H9 (cell line): Measurements from ENCODE around the gene SLC39A1. TPM values are rescaled to one million over a fixed set of nuclear protein-coding genes. Genes with fewer than 3 reads are reported as not detected.

Experiments
- DNase-seq: peaks from one replicate; pipeline ENCODE4 v3.0.0-alpha.2; 2017
- H2AFZ ChIP-seq: one replicate; pipeline ENCODE4 v1.6.1; 2013; ENCODE audit warnings: mild to moderate bottlenecking, low read length, control low read depth, moderate library complexity
- H2AK5ac ChIP-seq: 2 replicates; pipeline ENCODE4 v1.6.1; 2013; ENCODE audit warnings: low read length, control low read depth, mixed read lengths; ENCODE audit not compliant: insufficient read length
- H2BK120ac ChIP-seq: one replicate; pipeline ENCODE4 v1.6.1; 2013; ENCODE audit warnings: low read depth, mild to moderate bottlenecking, low read length, control low read depth, inconsistent platforms; ENCODE audit not compliant: poor library complexity, severe bottlenecking
- H2BK12ac ChIP-seq: 2 replicates; pipeline ENCODE4 v1.6.1; 2013; ENCODE audit warnings: low read length, control low read depth, mixed read lengths, low read depth; ENCODE audit not compliant: insufficient read length
- H2BK15ac ChIP-seq: 2 replicates; pipeline ENCODE4 v1.6.1; 2013; ENCODE audit warnings: low read depth, low read length, control low read depth
- H2BK20ac ChIP-seq: one replicate; pipeline ENCODE4 v1.6.1; 2013; ENCODE audit warnings: low read depth, mild to moderate bottlenecking, low read length, control low read depth, inconsistent platforms; ENCODE audit not compliant: poor library complexity, severe bottlenecking
- H2BK5ac ChIP-seq: 2 replicates; pipeline ENCODE4 v1.6.1; 2013; ENCODE audit warnings: low read length, control low read depth, mixed read lengths; ENCODE audit not compliant: insufficient read length
- H3K14ac ChIP-seq: 2 replicates; pipeline ENCODE4 v1.6.1; 2013; ENCODE audit warnings: low read length, control low read depth; ENCODE audit not compliant: insufficient read depth
- H3K18ac ChIP-seq: 2 replicates; pipeline ENCODE4 v1.6.1; 2013; ENCODE audit warnings: low read depth, mild to moderate bottlenecking, mixed read lengths, low read length, control low read depth; ENCODE audit not compliant: insufficient read length
- H3K23ac ChIP-seq: 2 replicates; pipeline ENCODE4 v1.6.1; 2013; ENCODE audit warnings: low read length, control low read depth, mixed read lengths, low read depth; ENCODE audit not compliant: insufficient read length
- H3K23me2 ChIP-seq: 2 replicates; pipeline ENCODE4 v1.6.1; 2013; ENCODE audit warnings: low read depth, mild to moderate bottlenecking, mixed read lengths, low read length, control low read depth; ENCODE audit not compliant: insufficient read length, poor library complexity, severe bottlenecking
- H3K27ac ChIP-seq: 2 replicates; pipeline ENCODE4 v1.5.1; 2013; ENCODE audit warnings: low read length, control low read depth, mixed read lengths, low read depth; ENCODE audit not compliant: insufficient read length
- H3K27me3 ChIP-seq: 2 replicates; pipeline ENCODE4 v1.6.1; 2013; ENCODE audit warnings: low read length, control low read depth, inconsistent platforms; ENCODE audit not compliant: insufficient read depth
- H3K4ac ChIP-seq: 2 replicates; pipeline ENCODE4 v1.6.1; 2013; ENCODE audit warnings: low read depth, mild to moderate bottlenecking, control low read depth, inconsistent platforms, low read length, moderate library complexity
- H3K4me1 ChIP-seq: 2 replicates; pipeline ENCODE4 v1.6.1; 2013; ENCODE audit warnings: low read length, control low read depth, inconsistent platforms; ENCODE audit not compliant: insufficient read depth
- H3K4me2 ChIP-seq: 2 replicates; pipeline ENCODE4 v1.6.1; 2013; ENCODE audit warnings: low read length, control low read depth, mixed read lengths; ENCODE audit not compliant: insufficient read length, insufficient read depth
- H3K56ac ChIP-seq: 2 replicates; pipeline ENCODE4 v1.6.1; 2013; ENCODE audit warnings: low read depth, mild to moderate bottlenecking, mixed read lengths, low read length, control low read depth; ENCODE audit not compliant: insufficient read length
- H3K79me1 ChIP-seq: 2 replicates; pipeline ENCODE4 v1.6.1; 2013; ENCODE audit warnings: low read depth, mild to moderate bottlenecking, moderate library complexity, low read length, control low read depth, inconsistent platforms; ENCODE audit not compliant: insufficient read depth, poor library complexity, severe bottlenecking
- H3K79me2 ChIP-seq: 2 replicates; pipeline ENCODE4 v1.6.1; 2013; ENCODE audit warnings: low read length, control low read depth, inconsistent platforms; ENCODE audit not compliant: insufficient read depth
- H3K9ac ChIP-seq: 2 replicates; pipeline ENCODE4 v1.6.1; 2013; ENCODE audit warnings: low read length, control low read depth, mixed read lengths; ENCODE audit not compliant: insufficient read length; ENCODE audit errors: extremely low read depth
- H3K9me3 ChIP-seq: one replicate; pipeline ENCODE4 v1.6.1; 2013; ENCODE audit warnings: low read depth, low read length, inconsistent platforms; ENCODE audit not compliant: control insufficient read depth
- H3T11ph ChIP-seq: one replicate; pipeline ENCODE4 v1.6.1; 2013; ENCODE audit warnings: mild to moderate bottlenecking, low read length, control low read depth, inconsistent platforms
- H4K20me1 ChIP-seq: one replicate; pipeline ENCODE4 v1.6.1; 2013; ENCODE audit not compliant: control insufficient read depth, insufficient read length, insufficient read depth
- H4K5ac ChIP-seq: 2 replicates; pipeline ENCODE4 v1.6.1; 2013; ENCODE audit warnings: low read depth, mild to moderate bottlenecking, mixed read lengths, low read length, control low read depth; ENCODE audit not compliant: insufficient read length
- H4K8ac ChIP-seq: replicated peaks from 2 replicates; pipeline ENCODE4 v1.6.1; 2013; ENCODE audit warnings: low read length, control low read depth, mixed read lengths, low read depth; ENCODE audit not compliant: insufficient read length
- H4K91ac ChIP-seq: 2 replicates; pipeline ENCODE4 v1.6.1; 2013; ENCODE audit warnings: low read depth, mild to moderate bottlenecking, moderate library complexity, mixed read lengths, low read length, control low read depth; ENCODE audit not compliant: insufficient read length
- H3K27ac Mint-ChIP-seq, 3 experiments: 2 replicates in 2 of 3; 3 replicates in 1 of 3; pipeline ENCODE4 v1.8.0; 2020 to 2021; ENCODE audit warnings: mixed read lengths in 3 of 3, mild to moderate bottlenecking in 1 of 3, moderate library complexity in 1 of 3
- H3K27me3 Mint-ChIP-seq: 2 replicates; pipeline ENCODE4 v1.8.0; 2021; ENCODE audit warnings: low read depth, mild to moderate bottlenecking, moderate library complexity, mixed read lengths
- H3K36me3 Mint-ChIP-seq, 3 experiments: 2 replicates in 2 of 3; 3 replicates in 1 of 3; pipeline ENCODE4 v1.8.0; 2020 to 2021; ENCODE audit warnings: low read depth in 3 of 3, mixed read lengths in 3 of 3; ENCODE audit not compliant: insufficient read depth in 1 of 3
- H3K4me1 Mint-ChIP-seq, 2 experiments: 2 replicates each; pipeline ENCODE4 v1.8.0; 2020; ENCODE audit warnings: mixed read lengths in 2 of 2
- H3K4me3 Mint-ChIP-seq, 2 experiments: 2 replicates in 1 of 2; 3 replicates in 1 of 2; pipeline ENCODE4 v1.8.0; 2020 to 2021; ENCODE audit warnings: mild to moderate bottlenecking in 2 of 2, mixed read lengths in 2 of 2, moderate library complexity in 1 of 2
- H3K9me3 Mint-ChIP-seq, 2 experiments: 2 replicates in 1 of 2; 3 replicates in 1 of 2; pipeline ENCODE4 v1.8.0; 2020; ENCODE audit warnings: mild to moderate bottlenecking in 2 of 2, mixed read lengths in 2 of 2, moderate library complexity in 1 of 2
- CTCF ChIP-seq: fragments of 200-600 bp; sonication (generic); conservative IDR thresholded peaks from 3 replicates; pipeline ENCODE4 v1.8.0; 2021; ENCODE audit warnings: antibody characterized with exemption, mild to moderate bottlenecking
- WGBS: extraction: QIAGEN DNeasy Blood & Tissue Kit; methylation state at CpG from one replicate; pipeline ENCODE4 v1.1.7; 2013; ENCODE audit warnings: missing lambda C conversion rate, low lambda C conversion rate, mixed read lengths; ENCODE audit not compliant: insufficient read length; ENCODE audit errors: extremely low coverage; 5-methylcytosine and 5-hydroxymethylcytosine counted together
- total RNA-seq: library from RNA; stranded (reverse); gene quantifications from 2 replicates; pipeline ENCODE4 v1.2.1, GENCODE V29; 2021

Gene SLC39A1
- total RNA-seq, 1 experiment from 2014 or later: 161 TPM

DNA sequence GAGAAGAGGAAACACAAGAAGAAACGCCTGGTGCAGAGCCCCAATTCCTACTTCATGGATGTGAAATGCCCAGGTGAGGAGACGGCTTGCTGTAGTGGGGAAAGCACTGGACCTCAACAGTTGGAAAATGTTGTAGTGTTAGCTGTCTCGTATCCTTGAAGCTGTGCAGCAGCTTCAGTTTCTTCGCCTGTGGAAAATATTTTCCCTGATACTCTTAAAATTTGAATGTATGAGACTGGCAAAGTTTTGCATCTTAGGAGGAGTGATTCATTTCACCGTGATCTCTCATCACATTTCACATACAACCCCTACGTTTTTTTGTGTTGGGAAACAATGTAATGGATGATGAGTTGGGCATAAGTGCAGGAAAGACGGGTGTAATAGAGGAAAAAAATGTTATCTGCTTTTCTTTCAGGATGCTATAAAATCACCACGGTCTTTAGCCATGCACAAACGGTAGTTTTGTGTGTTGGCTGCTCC is 27.9 kb upstream of the SLC39A1 start:
- H4K5ac ChIP-seq: no peak overlapping the region
- no peak overlapping the region for H2BK15ac ChIP-seq
- no peak overlapping the region for H2BK120ac ChIP-seq
- peak overlapping the region; percentile 99 for H3K9ac ChIP-seq
- no peak overlapping the region for H2BK20ac ChIP-seq
- peaks cover 2% of the 10 kb centered on the region; the same call in 1 of the 2 replicates for H3K27me3 Mint-ChIP-seq
- H3K27me3 ChIP-seq: no peaks in the 10 kb centered on the region
- peaks cover 3% of the 10 kb centered on the region; the same call in 1 of the 2 replicates for H3K79me2 ChIP-seq
- no peaks in the 10 kb centered on the region for H3K4me1 ChIP-seq
- peak overlapping the region; percentile 99 to 100 (median 99) for H3K27ac Mint-ChIP-seq
- no peak overlapping the region for H4K8ac ChIP-seq
- peaks cover 0 to 3% of the 10 kb centered on the region in 2 experiments; a peak in 3 of 5 replicates for H3K9me3 Mint-ChIP-seq
- peak overlapping the region; percentile 82 for H3K27ac ChIP-seq
- no peak overlapping the region for H3T11ph ChIP-seq
- no peak overlapping the region for H3K23ac ChIP-seq
- H3K14ac ChIP-seq: peak overlapping the region; percentile 51; the same call in 1 of the 2 replicates
- H3K4me3 Mint-ChIP-seq: peak overlapping the region; percentile 96 to 97
- WGBS: no CpG with 5 or more reads among the region's 9 CpGs
- no peak overlapping the region for H2BK5ac ChIP-seq
- H4K91ac ChIP-seq: no peak overlapping the region
- H3K36me3 Mint-ChIP-seq: peaks cover 38 to 51% (median 49%) of the 10 kb centered on the region in 3 experiments
- H2AK5ac ChIP-seq: no peak overlapping the region
- H3K4me2 ChIP-seq: peak overlapping the region; percentile 91
- peaks cover 4% of the 10 kb centered on the region for H3K79me1 ChIP-seq
- peaks cover 19 to 22% of the 10 kb centered on the region in 2 experiments for H3K4me1 Mint-ChIP-seq
- no peak overlapping the region for H2AFZ ChIP-seq
- peaks cover 4% of the 10 kb centered on the region for H3K23me2 ChIP-seq
- no peak overlapping the region for H3K4ac ChIP-seq
- H4K20me1 ChIP-seq: no peaks in the 10 kb centered on the region
- no peak for TF ChIP-seq CTCF
- H3K18ac ChIP-seq: no peak overlapping the region
- no peak overlapping the region for H3K56ac ChIP-seq
- DNase-seq: no peak
- H2BK12ac ChIP-seq: no peak overlapping the region
- no peaks in the 10 kb centered on the region for H3K9me3 ChIP-seq
